HEK293 (cell line): Measurements from ENCODE around the gene GLIS1.

Source experiments
- CTCF ChIA-PET: fragments of 350-600 bp; formaldehyde crosslinking; extraction: SDS; loops from one replicate; lab custom pipeline; 2021; ENCODE audit warnings: antibody characterized with exemption; lab: Yijun Ruan, JAX
- POLR2A ChIA-PET: fragments of 300-600 bp; formaldehyde crosslinking; extraction: SDS; loops from one replicate; lab custom pipeline; 2020; ENCODE audit warnings: antibody characterized with exemption, inconsistent platforms; lab: Yijun Ruan, JAX
- H3K27ac ChIP-seq: fragments of 200-500 bp; sonication (Bioruptor generic); 2 replicates; pipeline ENCODE4 v1.5.1; 2014; ENCODE audit warnings: low read depth, low read length, control low read depth, inconsistent platforms; ENCODE audit errors: extremely low read depth
- H3K36me3 ChIP-seq, 2 experiments: fragments of 200-500 bp in 1 of 2; sonication (Bioruptor generic) in 1 of 2; 1 replicate in 1 of 2; 2 replicates in 1 of 2; pipeline ENCODE4 v1.5.1; 2014 to 2017; ENCODE audit warnings: inconsistent platforms in 2 of 2, low read length in 2 of 2; ENCODE audit not compliant: control insufficient read depth in 2 of 2, insufficient read depth in 1 of 2
- H3K4me1 ChIP-seq: fragments of 200-500 bp; sonication (Bioruptor generic); 2 replicates; pipeline ENCODE4 v1.5.1; 2014; ENCODE audit warnings: mild to moderate bottlenecking, low read length, inconsistent platforms; ENCODE audit not compliant: control insufficient read depth, insufficient read depth
- H3K4me3 ChIP-seq: 2 replicates; pipeline ENCODE4 v1.5.1; 2011; ENCODE audit warnings: low read depth, mild to moderate bottlenecking, control low read depth, low read length, moderate library complexity
- H3K9me3 ChIP-seq: fragments of 200-500 bp; sonication (Bioruptor generic); 2 replicates; pipeline ENCODE4 v1.5.1; 2014; ENCODE audit warnings: low read depth, low read length, inconsistent platforms; ENCODE audit not compliant: control insufficient read depth, insufficient read depth
- KLF8 ChIP-seq: fragments of 450-650 bp; formaldehyde crosslinking; IDR thresholded peaks from 2 replicates; pipeline ENCODE4 v1.5.1; 2016; ENCODE audit warnings: missing biosample characterization, missing genetic modification characterization
- MYNN ChIP-seq: fragments of 450-650 bp; formaldehyde crosslinking; IDR thresholded peaks from 2 replicates; pipeline ENCODE4 v1.5.1; 2016; ENCODE audit warnings: missing biosample characterization, missing genetic modification characterization, borderline replicate concordance
- SCRT2 ChIP-seq: fragments of 450-650 bp; formaldehyde crosslinking; IDR thresholded peaks from 2 replicates; pipeline ENCODE4 v1.5.1; 2016; ENCODE audit warnings: missing biosample characterization, missing genetic modification characterization
- WT1 ChIP-seq: fragments of 450-650 bp; formaldehyde crosslinking; IDR thresholded peaks from 2 replicates; pipeline ENCODE4 v1.5.1; 2016; ENCODE audit warnings: missing biosample characterization, missing genetic modification characterization
- YY1 ChIP-seq: fragments of 450-650 bp; formaldehyde crosslinking; IDR thresholded peaks from 2 replicates; pipeline ENCODE4 v1.5.1; 2018; ENCODE audit warnings: missing biosample characterization, missing genetic modification characterization
- YY2 ChIP-seq: fragments of 450-650 bp; formaldehyde crosslinking; IDR thresholded peaks from 2 replicates; pipeline ENCODE4 v1.5.1; 2016; ENCODE audit warnings: missing biosample characterization, missing genetic modification characterization
- ZIC2 ChIP-seq: fragments of 450-650 bp; formaldehyde crosslinking; IDR thresholded peaks from 2 replicates; pipeline ENCODE4 v1.5.1; 2016; ENCODE audit warnings: missing biosample characterization, missing genetic modification characterization
- ZNF174 ChIP-seq: fragments of 450-650 bp; formaldehyde crosslinking; IDR thresholded peaks from 2 replicates; pipeline ENCODE4 v1.5.0; 2017; ENCODE audit warnings: missing biosample characterization, mild to moderate bottlenecking, missing genetic modification characterization
- ZNF311 ChIP-seq: fragments of 450-650 bp; formaldehyde crosslinking; IDR thresholded peaks from 2 replicates; pipeline ENCODE4 v1.5.1; 2017; ENCODE audit warnings: missing biosample characterization, missing genetic modification characterization, borderline replicate concordance
- ZNF391 ChIP-seq: fragments of 450-650 bp; formaldehyde crosslinking; IDR thresholded peaks from 2 replicates; pipeline ENCODE4 v1.5.1; 2016; ENCODE audit warnings: low read depth, missing biosample characterization, missing genetic modification characterization, borderline replicate concordance
- ZNF514 ChIP-seq: fragments of 450-650 bp; formaldehyde crosslinking; IDR thresholded peaks from 2 replicates; pipeline ENCODE4 v1.5.1; 2016; ENCODE audit warnings: missing biosample characterization, missing genetic modification characterization
- ZNF548 ChIP-seq: fragments of 450-650 bp; formaldehyde crosslinking; IDR thresholded peaks from 2 replicates; pipeline ENCODE4 v1.5.1; 2016; ENCODE audit warnings: missing biosample characterization, missing genetic modification characterization
- ZNF610 ChIP-seq: fragments of 450-650 bp; formaldehyde crosslinking; IDR thresholded peaks from 2 replicates; pipeline ENCODE4 v1.5.1; 2016; ENCODE audit warnings: missing biosample characterization, missing genetic modification characterization, borderline replicate concordance
- ZNF623 ChIP-seq: fragments of 450-650 bp; formaldehyde crosslinking; IDR thresholded peaks from 2 replicates; pipeline ENCODE4 v1.5.1; 2016; ENCODE audit warnings: missing biosample characterization, missing genetic modification characterization
- ZNF626 ChIP-seq: fragments of 450-650 bp; sonication (Bioruptor Pico); formaldehyde crosslinking; IDR thresholded peaks from 2 replicates; pipeline ENCODE4 v1.5.1; 2018; ENCODE audit warnings: missing biosample characterization, missing genetic modification characterization, inconsistent platforms
- ZNF664 ChIP-seq: fragments of 450-650 bp; formaldehyde crosslinking; IDR thresholded peaks from 2 replicates; pipeline ENCODE4 v1.5.1; 2016; ENCODE audit warnings: missing biosample characterization, missing genetic modification characterization
- ZSCAN23 ChIP-seq: fragments of 450-650 bp; formaldehyde crosslinking; IDR thresholded peaks from 2 replicates; pipeline ENCODE4 v1.5.1; 2016; ENCODE audit warnings: missing biosample characterization, missing genetic modification characterization
- TF ChIP-seq, protein P1 (sequence below): fragments of 450-650 bp; formaldehyde crosslinking; IDR thresholded peaks from 2 replicates; pipeline ENCODE4 v1.5.1; 2016; ENCODE audit warnings: missing biosample characterization, missing genetic modification characterization, borderline replicate concordance
- TF ChIP-seq, protein P2 (sequence below): IDR thresholded peaks from 2 replicates; pipeline ENCODE4 v1.6.1; 2011; ENCODE audit warnings: mild to moderate bottlenecking, low read depth, low read length, borderline replicate concordance

Gene GLIS1

DNA sequence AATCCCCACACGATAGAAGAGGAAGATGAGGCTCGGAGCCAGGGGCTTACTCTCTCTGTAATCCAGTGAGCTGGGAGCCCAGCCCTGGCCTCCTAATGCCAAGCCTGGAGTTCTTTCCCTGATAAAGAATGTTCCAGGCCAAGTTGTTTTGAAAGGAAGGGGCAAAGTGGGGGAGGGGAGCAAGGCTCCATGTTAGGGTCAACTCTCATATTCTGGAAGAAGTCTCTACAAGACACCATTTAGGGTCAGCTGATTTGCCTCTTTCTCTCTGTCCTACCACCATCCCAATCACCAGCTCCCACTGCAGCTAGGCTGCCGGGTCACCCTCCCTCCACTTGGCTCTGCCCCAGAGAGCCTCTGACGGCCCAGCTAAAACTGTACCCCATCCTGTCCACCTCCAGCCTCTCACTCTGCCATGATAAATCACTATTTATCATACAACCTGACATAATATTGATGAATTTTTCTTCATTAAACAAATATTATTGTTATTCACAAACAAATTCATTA is 95.0 kb downstream of the GLIS1 start:
- no peak for TF ChIP-seq ZNF610
- no peak for TF ChIP-seq YY1 (tag by site-specific recombination)
- no peak for TF ChIP-seq ZNF626 (tag by site-specific recombination)
- TF ChIP-seq, protein P1, sequence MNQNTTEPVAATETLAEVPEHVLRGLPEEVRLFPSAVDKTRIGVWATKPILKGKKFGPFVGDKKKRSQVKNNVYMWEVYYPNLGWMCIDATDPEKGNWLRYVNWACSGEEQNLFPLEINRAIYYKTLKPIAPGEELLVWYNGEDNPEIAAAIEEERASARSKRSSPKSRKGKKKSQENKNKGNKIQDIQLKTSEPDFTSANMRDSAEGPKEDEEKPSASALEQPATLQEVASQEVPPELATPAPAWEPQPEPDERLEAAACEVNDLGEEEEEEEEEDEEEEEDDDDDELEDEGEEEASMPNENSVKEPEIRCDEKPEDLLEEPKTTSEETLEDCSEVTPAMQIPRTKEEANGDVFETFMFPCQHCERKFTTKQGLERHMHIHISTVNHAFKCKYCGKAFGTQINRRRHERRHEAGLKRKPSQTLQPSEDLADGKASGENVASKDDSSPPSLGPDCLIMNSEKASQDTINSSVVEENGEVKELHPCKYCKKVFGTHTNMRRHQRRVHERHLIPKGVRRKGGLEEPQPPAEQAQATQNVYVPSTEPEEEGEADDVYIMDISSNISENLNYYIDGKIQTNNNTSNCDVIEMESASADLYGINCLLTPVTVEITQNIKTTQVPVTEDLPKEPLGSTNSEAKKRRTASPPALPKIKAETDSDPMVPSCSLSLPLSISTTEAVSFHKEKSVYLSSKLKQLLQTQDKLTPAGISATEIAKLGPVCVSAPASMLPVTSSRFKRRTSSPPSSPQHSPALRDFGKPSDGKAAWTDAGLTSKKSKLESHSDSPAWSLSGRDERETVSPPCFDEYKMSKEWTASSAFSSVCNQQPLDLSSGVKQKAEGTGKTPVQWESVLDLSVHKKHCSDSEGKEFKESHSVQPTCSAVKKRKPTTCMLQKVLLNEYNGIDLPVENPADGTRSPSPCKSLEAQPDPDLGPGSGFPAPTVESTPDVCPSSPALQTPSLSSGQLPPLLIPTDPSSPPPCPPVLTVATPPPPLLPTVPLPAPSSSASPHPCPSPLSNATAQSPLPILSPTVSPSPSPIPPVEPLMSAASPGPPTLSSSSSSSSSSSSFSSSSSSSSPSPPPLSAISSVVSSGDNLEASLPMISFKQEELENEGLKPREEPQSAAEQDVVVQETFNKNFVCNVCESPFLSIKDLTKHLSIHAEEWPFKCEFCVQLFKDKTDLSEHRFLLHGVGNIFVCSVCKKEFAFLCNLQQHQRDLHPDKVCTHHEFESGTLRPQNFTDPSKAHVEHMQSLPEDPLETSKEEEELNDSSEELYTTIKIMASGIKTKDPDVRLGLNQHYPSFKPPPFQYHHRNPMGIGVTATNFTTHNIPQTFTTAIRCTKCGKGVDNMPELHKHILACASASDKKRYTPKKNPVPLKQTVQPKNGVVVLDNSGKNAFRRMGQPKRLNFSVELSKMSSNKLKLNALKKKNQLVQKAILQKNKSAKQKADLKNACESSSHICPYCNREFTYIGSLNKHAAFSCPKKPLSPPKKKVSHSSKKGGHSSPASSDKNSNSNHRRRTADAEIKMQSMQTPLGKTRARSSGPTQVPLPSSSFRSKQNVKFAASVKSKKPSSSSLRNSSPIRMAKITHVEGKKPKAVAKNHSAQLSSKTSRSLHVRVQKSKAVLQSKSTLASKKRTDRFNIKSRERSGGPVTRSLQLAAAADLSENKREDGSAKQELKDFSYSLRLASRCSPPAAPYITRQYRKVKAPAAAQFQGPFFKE: no peak
- H3K4me3 ChIP-seq: no peak overlapping the region
- no peaks in the 10 kb centered on the region for H3K4me1 ChIP-seq
- H3K9me3 ChIP-seq: no peaks in the 10 kb centered on the region
- ChIA-PET CTCF (interaction anchor here (0.8 to 1.0 kb wide), 2 partner anchors 157 to 158 kb away, joined by 4 to 5 read pairs; no protein-coding TSS in a partner anchor), POLR2A (no interaction called here)
- no peaks in the 10 kb centered on the region for H3K36me3 ChIP-seq
- H3K27ac ChIP-seq: no peak overlapping the region

GRCh38 chr1:53643041-53643880 is 95.7 kb downstream of the GLIS1 start:
- no peak for TF ChIP-seq WT1 (tag by site-specific recombination)
- 0 out of 2 replicates have a peak, but pooled peaks have one; percentile 7 for TF ChIP-seq ZIC2 (tag by site-specific recombination)
- no peak for TF ChIP-seq YY2 (tag by site-specific recombination)
- TF ChIP-seq ZNF514 (tag by site-specific recombination): no peak
- TF ChIP-seq KLF8 (tag by site-specific recombination): no peak
- no peak for TF ChIP-seq ZNF664 (tag by site-specific recombination)
- TF ChIP-seq ZNF391 (tag by site-specific recombination): no peak
- TF ChIP-seq ZNF548 (tag by site-specific recombination): no peak
- no peak overlapping the region for H3K4me3 ChIP-seq
- POLR2A ChIA-PET: no interaction called here
- CTCF ChIA-PET: interaction anchor here (0.8 to 1.0 kb wide), 2 partner anchors 156 to 158 kb away, joined by 4 to 5 read pairs; no protein-coding TSS in a partner anchor
- H3K27ac ChIP-seq: no peak overlapping the region
- H3K4me1 ChIP-seq: no peaks in the 10 kb centered on the region
- no peaks in the 10 kb centered on the region for H3K9me3 ChIP-seq
- H3K36me3 ChIP-seq: no peaks in the 10 kb centered on the region

GRCh38 chr1:53642607-53643006 is 96.4 kb downstream of the GLIS1 start:
- Histone ChIP-seq H3K27ac (no peak overlapping the region), H3K4me1 (no peaks in the 10 kb centered on the region), H3K4me3 (no peak overlapping the region), H3K9me3 (no peaks in the 10 kb centered on the region), H3K36me3 (no peaks in the 10 kb centered on the region)
- POLR2A ChIA-PET: no interaction called here
- no peak for TF ChIP-seq MYNN (tag by site-specific recombination)
- TF ChIP-seq ZNF311 (tag by site-specific recombination): no peak
- TF ChIP-seq, protein P2, sequence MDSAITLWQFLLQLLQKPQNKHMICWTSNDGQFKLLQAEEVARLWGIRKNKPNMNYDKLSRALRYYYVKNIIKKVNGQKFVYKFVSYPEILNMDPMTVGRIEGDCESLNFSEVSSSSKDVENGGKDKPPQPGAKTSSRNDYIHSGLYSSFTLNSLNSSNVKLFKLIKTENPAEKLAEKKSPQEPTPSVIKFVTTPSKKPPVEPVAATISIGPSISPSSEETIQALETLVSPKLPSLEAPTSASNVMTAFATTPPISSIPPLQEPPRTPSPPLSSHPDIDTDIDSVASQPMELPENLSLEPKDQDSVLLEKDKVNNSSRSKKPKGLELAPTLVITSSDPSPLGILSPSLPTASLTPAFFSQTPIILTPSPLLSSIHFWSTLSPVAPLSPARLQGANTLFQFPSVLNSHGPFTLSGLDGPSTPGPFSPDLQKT: no peak
- TF ChIP-seq ZNF623 (tag by site-specific recombination): no peak
- no peak for TF ChIP-seq SCRT2 (tag by site-specific recombination)
- no peak for TF ChIP-seq ZSCAN23 (tag by site-specific recombination)
- no peak for TF ChIP-seq ZNF174 (tag by site-specific recombination)
- CTCF ChIA-PET: no interaction called here
